Stimulated activated CD8-positive, alpha-beta memory T cell treated with anti-CD3 and anti-CD28 coated beads, Interleukin-12 subunit alpha, Interleukin-12 subunit beta, amount 100 ng/mL, for 24 hours (primary cell): Measurements from ENCODE around the gene HRH3.
A peak's percentile ranks its signal among the peaks of the same experiment; 100 is the strongest.

ENCODE experiments used
- DNase-seq: peaks from one replicate; pipeline ENCODE4 v3.0.0-alpha.2; 2020; ENCODE audit errors: extremely low read depth

The HRH3 gene

DNA sequence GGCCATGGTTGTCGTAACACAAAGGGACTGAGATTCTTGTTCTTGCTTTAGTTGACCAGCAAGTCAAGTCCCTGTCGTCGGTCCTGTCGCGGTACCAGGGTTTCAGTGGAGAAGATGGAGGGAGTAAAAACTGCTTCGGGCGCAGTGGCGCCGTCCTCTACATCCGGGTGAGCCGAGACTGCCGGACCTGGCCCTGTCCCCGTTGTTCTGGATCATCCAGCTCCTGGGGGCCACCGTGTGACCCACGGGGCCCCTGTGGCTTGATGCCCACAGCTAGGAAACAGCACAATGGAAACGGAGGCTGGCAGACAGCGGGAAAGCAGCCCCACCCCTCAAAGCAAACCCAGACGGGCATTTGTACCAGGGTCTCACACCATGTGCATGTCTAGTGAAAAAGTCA, 22.3 kb downstream of the HRH3 start:
- no peak for DNase-seq

DNA sequence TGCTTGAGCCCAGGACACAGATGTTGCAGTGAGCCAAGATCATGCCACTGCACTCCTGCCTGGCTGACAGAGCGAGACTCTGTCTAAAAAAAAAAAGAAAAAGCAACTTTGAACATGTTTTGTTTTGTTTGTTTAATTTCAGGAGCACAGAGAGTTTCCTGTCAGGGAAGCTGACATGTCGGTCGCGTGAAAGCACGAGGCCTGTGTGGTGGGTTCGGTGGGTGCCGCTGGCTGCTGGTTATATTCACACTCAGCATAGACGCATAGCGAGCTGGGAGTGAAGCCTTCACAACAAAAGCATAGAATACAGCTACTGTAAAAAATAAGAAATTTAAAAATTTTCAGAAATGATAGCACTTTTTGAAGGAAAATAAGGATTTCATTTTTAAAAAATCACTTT, 22.8 kb downstream of the HRH3 start:
- no peak for DNase-seq

DNA sequence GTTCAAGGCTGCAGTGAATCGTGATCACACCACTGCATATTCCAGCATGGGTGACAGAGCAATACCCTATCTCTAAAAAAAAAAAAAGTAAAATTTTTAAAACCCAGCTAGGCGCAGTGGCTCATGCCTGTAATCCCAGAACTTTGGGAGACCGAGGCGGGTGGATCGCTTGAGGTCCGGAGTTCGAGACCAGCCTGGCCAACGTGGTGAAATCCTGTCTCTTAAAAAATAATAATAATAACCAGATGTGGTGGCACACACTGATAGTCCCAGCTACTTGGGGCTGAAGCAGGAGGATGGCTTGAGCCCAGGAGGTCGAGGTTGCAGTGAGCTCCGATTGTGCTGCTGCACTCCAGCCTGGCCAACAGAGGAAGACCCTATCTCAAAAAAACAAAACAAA, 23.8 kb downstream of the HRH3 start:
- no peak for DNase-seq

DNA sequence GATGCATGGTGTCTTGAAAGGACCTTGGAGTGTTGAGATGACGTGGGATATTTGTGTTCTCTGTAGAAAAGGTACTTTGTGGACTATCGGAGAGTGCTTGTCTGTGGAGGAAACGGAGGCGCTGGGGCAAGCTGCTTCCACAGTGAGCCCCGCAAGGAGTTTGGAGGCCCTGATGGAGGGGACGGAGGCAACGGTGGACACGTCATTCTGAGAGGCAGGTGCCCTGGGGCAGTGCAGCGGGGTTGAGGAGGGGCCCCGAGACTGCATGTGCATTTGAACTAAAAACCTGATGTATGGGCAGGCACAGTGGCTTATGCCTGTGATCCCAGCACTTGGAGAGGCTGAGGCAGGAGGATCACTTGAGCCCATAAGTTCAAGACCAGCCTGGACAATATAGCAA, 24.3 kb downstream of the HRH3 start:
- no peak for DNase-seq

DNA sequence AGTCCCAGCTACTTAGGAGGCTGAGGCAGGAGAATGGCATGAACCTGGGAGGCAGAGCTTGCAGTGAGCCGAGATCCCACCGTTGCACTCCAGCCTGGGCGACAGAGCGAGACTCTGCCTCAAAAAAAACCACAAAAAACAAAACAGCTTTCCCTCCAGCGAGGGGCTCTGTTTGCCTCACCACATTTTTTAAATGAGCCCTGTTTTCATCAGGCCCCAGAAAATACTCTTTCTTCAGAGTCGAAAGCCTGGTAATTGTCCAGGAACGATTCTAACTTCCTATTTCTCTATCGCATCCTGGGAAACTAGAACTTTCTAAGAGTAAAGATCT, 25.0 kb downstream of the HRH3 start:
- DNase-seq, result no peak

DNA sequence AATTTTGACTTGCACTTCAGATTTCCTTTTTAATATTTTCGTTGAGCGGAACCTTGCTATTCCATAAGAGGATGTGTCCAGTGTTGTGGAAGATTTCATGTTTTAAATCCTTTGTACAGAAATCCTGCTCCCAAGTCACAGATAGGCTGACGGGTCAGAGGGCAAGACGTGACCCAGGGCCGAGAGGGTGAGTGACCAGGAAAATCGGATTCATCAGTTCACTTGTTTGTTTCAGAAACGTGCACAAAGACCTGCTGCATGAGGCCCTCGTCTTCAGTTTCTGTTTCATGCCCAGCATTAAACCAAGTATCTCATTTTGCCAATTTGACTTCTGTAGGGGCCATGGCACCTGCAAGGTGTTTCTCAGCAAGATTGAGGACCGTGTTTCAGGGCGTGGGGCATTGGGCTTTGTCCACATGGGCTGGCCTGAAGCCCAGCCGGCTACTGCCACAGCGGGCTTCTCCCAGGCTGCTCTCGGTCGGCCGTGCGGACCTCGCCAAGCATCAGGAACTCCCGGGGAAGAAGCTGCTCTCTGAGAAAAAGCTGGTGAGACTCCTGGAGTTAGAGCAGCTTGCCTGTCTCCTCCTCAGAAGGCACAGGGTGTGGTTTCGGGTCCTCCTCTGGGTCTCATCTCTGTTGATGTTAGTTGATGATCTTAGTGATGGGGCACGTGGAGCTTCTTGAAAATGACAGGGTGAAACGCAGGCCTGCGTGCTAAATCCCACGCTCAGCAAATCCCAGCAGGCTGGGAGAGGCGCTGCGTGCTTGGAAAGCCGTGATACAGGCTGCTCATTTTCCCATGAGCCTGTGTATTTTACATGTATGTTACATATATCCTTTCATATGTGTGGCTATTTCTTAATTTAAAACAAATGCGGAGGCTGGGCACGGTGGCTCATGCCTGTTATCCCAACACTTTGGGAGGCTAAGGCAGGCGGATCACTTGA, 26.7 kb downstream of the HRH3 start:
- no peak for DNase-seq

DNA sequence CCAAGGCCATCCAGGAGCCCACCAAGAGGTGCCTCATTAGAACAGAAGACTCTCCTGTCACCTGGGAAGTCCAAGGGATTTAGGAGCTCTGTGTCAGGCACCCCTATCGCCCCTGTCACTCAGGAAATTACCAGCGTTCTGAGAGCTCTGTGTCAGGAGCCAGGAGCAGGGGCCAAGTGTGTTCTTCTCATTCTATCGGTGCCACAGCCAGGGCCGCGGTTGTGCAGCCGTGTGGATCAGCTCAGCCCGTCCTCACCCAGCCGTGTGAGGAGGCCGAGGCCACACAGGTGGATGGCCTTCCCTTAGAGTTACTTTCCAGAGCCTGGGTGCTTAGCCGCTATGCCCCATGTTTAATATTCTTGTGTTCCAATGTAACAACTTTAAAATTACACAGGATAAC, 27.4 kb downstream of the HRH3 start:
- no peak for DNase-seq

DNA sequence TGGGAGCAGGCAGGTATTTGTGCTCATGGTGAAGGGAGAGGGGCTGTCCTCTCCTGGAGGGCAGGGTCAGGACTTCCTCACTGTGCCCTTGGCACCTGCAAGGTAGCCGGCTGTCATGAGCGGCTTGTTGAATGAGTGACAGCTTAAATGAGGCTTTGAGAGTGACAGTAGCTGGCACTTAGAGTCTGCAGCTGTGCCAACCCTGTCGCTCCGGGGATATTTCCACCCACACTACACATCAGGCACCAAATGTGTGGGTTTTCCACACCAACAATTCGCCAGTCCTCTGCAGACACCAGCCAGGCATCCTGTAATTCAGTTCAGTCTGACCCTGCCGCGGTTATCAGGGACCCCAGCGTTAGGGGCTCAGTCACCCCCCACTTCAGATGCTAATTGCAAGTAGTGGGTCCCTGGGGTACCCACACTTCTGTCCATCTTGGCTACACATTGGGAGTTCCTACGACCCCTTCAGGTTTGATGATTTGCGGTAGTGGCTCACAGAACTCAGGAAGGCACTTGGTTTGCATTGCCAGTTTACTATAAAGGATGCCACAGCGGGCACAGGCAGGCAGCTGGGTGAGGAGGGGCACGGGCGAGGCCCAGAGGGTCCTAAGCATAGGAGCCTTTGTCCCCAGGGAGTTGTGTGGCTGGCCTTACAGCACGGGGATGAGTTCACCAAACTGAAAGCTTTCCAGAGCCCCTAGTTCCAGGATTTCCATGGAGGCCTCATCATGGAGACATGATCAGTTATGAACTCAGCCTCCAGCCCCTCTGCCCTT, 28.1 kb downstream of the HRH3 start:
- DNase-seq, result no peak

DNA sequence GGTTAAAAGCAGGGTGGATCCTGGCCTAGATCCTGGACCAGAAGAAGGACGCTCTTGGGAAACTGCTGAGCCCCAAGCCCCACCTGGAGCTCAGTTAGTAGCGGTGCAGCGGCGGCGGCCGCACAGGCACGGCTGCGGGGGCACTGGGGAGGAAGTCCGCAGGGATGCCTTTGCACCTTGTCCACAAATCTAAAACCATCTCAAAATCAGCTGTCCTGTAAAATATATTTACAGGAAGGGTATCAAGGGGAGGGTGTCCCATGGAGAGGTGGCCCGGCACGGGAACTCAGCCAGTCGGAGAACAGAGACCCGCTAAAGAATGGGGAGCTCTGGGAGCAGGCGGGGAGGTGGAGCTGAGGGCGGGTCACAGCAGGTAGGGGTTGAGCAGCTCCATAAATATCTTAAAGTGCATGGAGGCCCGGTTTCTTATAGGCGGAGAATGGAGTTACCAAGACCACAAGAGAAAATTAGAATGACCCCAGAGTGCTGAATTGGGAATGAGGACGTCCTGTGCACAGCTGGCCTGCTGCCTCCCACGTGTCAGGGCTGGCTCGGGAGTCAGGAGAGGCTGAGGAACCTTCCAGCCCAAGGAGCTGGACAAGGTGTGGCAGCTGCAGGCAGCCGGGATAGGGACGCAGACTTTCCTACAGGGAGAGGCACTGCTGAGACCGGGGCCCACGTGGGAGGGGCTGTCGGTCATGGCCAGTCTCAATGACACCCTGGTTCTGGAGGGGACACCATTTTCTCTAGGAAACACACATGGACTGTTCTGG, 29.3 kb downstream of the HRH3 start:
- no peak for DNase-seq

DNA sequence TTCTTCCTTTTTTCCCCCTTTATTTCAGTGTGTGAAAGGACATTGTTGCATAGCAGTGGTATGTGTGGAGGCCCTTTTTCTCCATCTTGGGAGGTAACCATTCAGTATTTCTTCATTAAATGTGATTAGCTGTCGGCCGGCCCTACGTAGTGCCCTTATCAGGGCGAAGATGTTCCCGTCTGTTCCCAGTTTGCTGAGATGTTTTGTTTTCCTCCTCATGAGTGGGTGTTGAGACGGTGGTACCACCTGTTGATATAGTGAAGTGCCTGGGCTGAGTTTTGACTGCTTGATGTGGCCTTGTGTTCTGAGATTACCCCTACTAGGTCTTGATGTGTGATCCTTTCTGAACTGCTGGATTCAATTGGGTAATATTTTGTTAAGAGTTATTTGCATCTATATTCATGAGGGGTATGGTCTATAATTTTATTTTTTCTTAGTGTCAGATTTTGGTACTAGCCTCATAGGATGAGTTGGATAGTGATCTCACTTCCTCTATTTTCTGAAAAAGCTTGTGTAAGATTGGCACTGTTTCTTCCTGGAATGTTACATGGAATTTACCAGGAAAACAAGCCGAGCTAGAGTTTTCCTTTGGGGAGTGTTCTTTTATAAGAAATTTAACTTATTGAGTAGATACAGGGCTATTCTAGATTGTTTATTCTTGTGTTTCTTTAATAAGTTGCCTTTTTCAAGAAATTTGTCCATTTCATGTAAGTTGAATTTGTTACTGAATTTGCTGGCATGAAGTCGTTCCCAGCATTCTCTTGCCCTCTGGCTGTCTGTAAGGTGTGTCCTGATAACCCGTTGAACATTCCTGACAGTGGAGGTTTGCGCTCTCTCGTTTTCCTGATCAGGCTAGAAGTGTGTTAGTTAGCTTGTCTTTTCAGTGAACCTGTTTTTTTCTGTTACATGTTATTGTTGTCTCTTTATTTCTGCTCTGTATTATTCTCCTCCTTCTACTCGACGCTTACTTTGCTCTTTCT, 32.9 kb downstream of the HRH3 start:
- DNase-seq, result no peak

DNA sequence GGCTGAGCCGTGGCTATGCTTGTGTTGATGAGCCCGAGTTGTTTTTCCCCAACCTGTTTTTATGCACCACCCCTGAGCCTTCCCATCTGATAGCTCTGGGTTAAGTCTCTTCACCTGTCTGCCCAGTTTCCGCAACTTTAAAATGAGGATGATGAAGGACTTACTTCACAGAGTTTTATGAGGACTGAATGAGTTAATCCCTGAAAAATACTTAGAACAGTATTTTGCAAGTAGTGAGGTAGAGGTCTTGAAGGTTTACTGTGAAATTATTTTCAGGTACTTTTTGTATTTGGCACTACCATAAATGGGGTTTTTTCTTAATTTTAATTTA, 34.0 kb downstream of the HRH3 start:
- no peak for DNase-seq

DNA sequence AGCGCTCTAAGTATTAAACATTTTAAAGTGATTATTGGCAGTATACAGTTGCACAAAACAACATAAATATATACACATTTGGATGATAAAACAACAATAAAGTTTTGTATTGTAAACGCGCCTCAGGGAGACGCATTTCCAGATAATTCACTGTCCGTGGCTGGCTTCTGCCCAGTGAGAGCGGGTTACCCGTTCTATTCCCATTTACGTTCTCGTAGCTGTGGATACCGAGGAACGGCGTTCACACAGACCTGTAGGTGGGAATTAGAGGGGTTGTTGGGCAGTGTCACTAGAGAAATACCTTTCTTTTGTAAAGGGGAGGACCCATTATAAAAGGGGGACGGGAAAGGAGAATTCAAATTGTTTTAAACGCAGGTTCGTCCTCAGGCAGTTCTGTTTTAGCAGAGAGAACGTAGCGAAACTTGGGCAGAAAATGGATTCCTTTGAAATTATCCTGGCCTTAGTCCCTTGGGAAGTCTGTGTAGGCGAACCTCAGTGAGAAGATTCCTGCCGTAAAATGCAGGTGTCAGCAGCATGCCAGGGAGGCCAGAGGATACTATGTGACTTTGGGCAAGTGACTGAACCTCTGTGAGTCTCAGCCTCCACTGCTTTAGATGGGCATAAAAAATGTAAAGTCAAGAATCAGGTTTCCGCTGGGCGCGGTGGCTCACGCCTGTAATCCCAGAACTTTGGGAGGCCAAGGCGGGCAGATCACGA, 36.5 kb downstream of the HRH3 start:
- DNase-seq, result no peak

DNA sequence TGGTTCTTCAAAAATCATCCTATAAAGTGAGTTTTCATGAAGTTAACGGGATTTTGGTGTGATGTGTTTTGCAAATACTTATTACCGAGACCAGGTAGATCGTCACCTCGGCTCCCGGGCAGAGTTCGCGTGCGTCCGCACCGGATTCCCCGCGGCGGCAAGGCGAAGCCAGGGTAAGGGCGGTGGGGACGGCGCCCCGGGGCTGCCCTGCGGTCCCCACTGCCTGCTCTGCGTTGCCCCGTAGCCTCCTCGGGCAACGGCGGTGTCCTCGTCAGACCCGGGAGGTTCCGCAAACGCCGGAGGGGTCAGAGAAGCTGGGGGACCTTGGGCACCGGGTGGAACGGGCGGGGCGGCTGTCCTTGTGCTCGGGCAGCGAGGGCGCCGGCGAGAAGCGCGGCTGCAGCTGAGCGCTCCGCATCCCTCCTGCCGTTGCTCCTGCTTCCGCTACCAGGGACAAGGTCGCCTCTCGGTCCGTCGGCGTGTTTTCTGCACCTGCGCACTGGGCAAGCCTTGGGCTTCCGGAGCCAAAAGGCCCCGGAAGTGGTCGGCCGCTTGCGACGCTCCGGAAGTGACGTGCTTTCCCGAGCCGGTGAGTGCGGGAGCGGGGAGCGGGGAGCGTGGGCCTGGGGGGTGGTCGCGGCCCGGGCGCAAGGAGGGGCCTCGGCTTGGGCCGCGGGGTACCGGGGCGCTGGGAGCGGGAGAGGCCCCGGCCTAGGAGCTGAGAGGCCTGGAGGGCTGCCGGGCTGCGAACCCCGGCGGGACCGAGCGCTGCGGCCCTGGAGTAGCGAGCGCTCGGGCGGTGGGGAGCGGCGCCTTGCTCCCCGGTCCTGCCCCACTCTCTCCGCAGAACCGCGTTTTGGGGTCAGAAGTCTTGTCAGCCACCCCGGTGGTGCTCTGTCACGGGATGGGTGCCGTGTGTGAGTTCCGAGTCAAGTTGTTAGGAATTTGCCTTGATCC, 37.3 kb downstream of the HRH3 start, which contains the start of gene MTG2:
Gene MTG2, plus strand, starts transcription at position 560 of the 957 bp plus-strand sequence. CDS start 10,393 bp downstream, outside the sequence.
- DNase-seq, result peak; percentile 87

DNA sequence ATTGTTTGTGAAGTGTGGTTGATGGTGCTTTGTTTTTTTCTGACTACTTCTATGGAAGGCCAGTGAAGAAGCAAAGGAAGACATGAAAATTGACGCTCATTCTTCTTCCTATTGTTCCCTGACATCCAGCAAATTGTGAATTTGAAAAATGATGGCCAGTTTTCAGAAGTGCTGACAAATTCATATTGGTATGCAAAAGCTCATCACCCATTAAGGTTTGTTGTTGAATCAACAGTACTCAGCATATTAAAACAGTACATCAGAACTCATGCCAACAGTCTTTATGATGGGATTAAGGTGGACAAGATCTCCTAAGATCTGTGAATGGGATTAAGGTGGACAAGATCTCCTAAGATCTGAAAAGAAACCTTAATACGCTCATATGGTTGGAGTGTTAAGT, 38.3 kb downstream of the HRH3 start:
- no peak for DNase-seq

DNA sequence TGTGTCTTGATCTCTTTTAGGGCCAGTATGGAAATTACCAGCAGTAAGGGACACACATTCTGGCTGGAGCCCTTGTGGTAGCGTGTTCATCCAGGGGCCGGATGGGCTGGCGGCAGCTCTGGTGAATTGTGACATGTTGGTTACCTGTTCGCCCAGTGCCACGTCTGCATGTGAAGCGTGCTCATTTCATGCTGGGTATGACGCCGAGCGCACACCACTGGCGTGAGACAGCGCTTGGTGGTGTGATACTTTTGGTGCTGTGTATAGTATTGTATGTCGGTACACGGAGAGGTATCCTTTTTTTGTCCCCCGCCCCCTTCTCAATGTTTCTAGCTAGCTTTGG, 40.9 kb downstream of the HRH3 start:
- no peak for DNase-seq

DNA sequence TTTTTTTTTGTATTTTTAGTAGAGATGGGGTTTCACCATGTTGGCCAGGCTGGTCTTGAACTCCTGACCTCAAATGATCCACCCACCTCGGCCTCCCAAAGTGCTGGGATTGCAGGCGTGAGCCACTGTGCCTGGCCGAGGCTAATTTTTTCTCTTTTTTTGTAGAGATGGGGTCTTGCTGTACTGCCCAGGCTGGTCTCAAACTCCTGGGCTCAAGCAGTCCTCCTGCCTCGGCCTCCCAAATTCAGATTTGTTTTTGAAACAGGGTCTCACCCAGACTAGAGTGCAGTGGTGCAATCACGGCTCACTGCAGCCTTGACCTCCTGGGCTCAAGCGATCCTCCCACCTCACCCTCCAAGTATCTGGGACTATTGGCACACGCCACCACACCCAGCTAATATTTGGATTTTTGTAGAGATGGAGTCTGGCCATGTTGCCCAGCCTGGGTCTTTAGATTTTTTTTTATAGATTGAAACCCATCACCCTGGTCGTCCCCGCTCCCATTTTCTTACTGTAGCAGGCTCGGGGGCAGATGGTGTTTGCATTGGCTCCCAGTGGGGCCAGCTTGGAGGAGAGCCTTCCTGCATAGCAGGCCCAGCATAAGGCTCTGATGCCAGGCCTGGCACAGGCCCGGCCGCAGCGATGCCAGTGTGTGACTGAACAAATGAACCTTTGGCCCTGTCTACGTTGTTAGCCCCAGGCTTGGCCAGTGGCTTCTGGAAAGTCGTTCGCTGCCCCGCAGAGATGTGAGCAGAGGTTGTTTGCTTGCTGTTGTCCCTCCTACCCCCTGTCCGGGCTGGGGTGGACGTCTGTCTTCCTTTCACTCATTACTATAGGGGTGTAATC, 41.5 kb downstream of the HRH3 start:
- no peak for DNase-seq

DNA sequence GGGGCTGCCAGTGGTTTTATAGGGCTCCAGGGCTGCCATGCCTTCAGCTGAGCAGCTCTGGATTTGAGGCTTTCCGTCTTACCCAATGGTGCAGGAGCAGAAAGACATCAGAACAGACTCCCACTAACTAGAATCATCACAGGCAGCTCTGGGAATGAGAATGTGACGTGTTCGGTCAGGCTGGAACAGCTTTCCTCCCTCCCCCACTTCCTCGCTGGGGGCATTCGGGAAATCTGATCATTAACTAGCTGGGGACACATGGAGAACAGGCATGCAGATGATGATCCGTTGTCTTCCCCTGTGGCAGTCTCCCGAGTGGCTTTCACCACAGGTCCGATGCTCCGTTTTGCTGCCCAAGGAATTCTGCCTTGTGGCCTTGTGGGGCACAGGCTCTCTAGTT, 42.8 kb downstream of the HRH3 start:
- no peak for DNase-seq

DNA sequence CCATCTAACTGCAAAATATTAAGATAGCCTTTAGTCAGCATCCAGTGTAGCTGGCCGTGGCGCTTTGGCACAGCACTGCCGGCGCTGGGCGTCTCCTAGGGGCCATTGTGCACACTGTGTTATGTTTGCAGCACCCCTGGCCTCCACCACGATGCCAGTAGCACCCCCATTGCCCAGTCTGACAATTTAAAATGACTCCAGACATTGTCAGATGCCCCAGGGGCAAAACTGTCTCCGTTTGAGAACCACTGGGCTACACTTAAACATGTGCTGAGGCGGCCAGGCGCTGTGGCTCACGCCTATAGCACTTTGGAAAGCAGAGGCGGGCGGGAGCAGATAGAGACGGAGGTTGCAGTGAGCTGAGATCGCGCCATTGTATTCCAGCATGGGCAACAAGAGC, 43.2 kb downstream of the HRH3 start:
- no peak for DNase-seq

DNA sequence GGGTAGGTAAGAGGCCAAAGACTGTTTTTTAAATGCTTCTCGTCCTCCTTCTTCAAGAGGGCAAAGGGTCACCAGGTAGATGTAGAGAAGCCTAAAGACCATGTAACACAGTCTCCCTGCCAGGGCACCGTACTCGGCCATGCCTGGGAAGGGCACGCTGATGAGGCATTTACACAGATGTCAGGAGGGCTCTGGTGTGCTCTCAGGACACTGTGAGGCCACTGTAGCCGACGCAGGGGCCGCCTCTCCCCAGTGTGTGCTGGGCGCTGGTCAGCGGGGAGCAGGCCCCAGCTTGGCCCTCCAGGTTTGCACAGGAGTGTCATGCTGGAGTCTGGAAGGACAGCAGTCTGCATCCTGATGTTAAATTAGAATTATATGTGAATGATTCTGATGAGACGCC, 44.4 kb downstream of the HRH3 start:
- no peak for DNase-seq
